Left ventricle myocardium inferior (tissue), 1 donor: ENCODE measurements around the gene THOC7. TPM values are rescaled to one million over a fixed set of nuclear protein-coding genes. Genes with fewer than 3 reads are reported as not detected.

ENCODE experiments used
- DNase-seq: peaks from one replicate; pipeline ENCODE4 v3.0.0-alpha.2; 2020
- H3K27ac ChIP-seq: fragments of 200-600 bp; replicated peaks from 2 replicates; pipeline ENCODE4 v1.8.0; 2021
- H3K27me3 ChIP-seq: fragments of 200-600 bp; 2 replicates; pipeline ENCODE4 v1.8.0; 2021; ENCODE audit warnings: low read depth
- H3K36me3 ChIP-seq: fragments of 200-600 bp; 2 replicates; pipeline ENCODE4 v1.8.0; 2021
- H3K4me1 ChIP-seq: fragments of 200-600 bp; 2 replicates; pipeline ENCODE4 v1.8.0; 2021
- H3K4me3 ChIP-seq: fragments of 200-600 bp; 2 replicates; pipeline ENCODE4 v1.8.0; 2021; ENCODE audit warnings: mild to moderate bottlenecking, moderate library complexity
- H3K9me3 ChIP-seq: fragments of 200-600 bp; replicated peaks from 2 replicates; pipeline ENCODE4 v1.8.0; 2021
- CTCF ChIP-seq: fragments of 200-600 bp; IDR thresholded peaks from 2 replicates; pipeline ENCODE4 v1.8.0; 2021; ENCODE audit warnings: antibody characterized with exemption, mild to moderate bottlenecking, borderline replicate concordance
- intact Hi-C: fragments of 100-400 bp; cut with micrococcal nuclease; formaldehyde crosslinking; loops from one replicate; pipeline ENCODE4 v1.11.0; 2022
- total RNA-seq: library from RNA; stranded (reverse); fragmentation: NEBNext Ultra II Directional; extraction: Animal tissue kit (Norgen Biotek cat#: 25700); gene quantifications from one replicate; pipeline ENCODE4 v1.2.1, GENCODE V29; 2021
- donor health status: DM: no; HTN: yes; CAD: no; lungs with severe emphysema.

THOC7 gene
- total RNA-seq, 1 donor from 2014 or later, result 79.4 TPM

DNA sequence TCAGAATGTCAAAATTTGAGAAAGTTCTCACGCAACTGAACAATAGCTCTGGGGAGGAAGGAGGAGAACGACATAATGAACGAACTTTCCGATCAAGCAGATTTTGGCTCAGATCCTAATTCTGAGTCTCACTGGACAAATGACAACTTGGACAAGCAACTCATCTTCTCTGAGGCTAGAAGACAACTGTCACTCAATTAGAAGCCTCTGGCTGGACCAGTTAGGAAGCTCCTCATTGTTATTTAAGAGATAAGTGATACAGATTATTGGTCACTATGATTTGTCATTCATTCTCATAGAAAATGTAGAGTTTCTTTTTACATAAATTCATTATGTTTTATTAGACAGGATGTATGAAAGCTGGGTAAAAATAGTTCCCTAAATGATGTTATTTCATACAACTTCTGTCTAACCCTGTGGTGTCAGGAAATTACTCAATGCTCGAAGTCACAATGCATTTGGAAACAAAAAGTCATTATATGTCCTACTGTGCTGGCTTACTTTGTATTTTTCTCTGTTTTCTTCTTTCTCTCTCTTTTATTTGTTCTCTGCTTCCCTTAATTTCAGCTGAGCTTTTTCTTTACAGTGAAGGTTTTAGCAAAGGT lies 55.5 kb downstream of the THOC7 start:
- H3K4me3 ChIP-seq, result no peak overlapping the region
- peaks cover 6% of the 10 kb centered on the region for H3K9me3 ChIP-seq
- no peak for DNase-seq
- peaks cover 8% of the 10 kb centered on the region for H3K36me3 ChIP-seq
- no peak for TF ChIP-seq CTCF
- intact Hi-C loops, result no loop called here
- no peaks in the 10 kb centered on the region for H3K4me1 ChIP-seq
- no peak overlapping the region for H3K27ac ChIP-seq
- no peaks in the 10 kb centered on the region for H3K27me3 ChIP-seq

- DNase-seq, result no peak
- peaks cover 8% of the 10 kb centered on the region for H3K36me3 ChIP-seq
- H3K27ac ChIP-seq, result no peak overlapping the region
- intact Hi-C loops, result no loop called here
- H3K4me1 ChIP-seq, result no peaks in the 10 kb centered on the region
- H3K9me3 ChIP-seq, result peaks cover 6% of the 10 kb centered on the region
- no peak for TF ChIP-seq CTCF
- H3K4me3 ChIP-seq, result no peak overlapping the region
- no peaks in the 10 kb centered on the region for H3K27me3 ChIP-seq
These were observed 59.7 kb downstream of the THOC7 start for GRCh38 chr3:63803911-63804310.

DNA sequence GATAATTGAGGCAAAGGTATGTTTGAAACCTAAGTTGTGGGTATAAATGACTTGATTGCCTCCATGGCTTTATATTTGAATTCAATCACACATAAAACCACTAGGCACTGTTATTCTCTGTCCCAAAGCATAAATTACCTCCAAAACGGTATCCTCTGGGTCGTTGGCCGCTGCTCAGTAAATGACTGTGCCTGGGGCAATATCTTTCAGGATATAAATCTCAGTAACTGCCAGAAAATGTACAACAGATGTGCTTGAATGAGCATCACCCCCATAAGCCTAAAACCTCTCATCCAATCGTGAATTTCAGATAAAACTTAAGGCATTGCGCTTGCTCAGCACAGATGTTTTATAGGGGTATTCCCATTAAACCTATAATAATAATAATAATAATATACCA lies 63.5 kb downstream of the THOC7 start:
- Histone ChIP-seq H3K4me1 (no peaks in the 10 kb centered on the region), H3K27me3 (no peaks in the 10 kb centered on the region), H3K9me3 (no peaks in the 10 kb centered on the region), H3K27ac (no peak overlapping the region), H3K36me3 (no peaks in the 10 kb centered on the region), H3K4me3 (no peak overlapping the region)
- TF ChIP-seq CTCF, result no peak
- intact Hi-C loops, result no loop called here
- DNase-seq, result no peak

- intact Hi-C loops, result no loop called here
These were observed 64.7 kb downstream of the THOC7 start for GRCh38 chr3:63798949-63799348.

GRCh38 chr3:63798544-63798943 lies 65.1 kb downstream of the THOC7 start:
- no peak for DNase-seq
- H3K4me1 ChIP-seq, result no peaks in the 10 kb centered on the region
- no peak for TF ChIP-seq CTCF
- H3K4me3 ChIP-seq, result no peak overlapping the region
- H3K36me3 ChIP-seq, result no peaks in the 10 kb centered on the region
- intact Hi-C loops, result no loop called here
- no peaks in the 10 kb centered on the region for H3K9me3 ChIP-seq
- H3K27me3 ChIP-seq, result no peaks in the 10 kb centered on the region
- no peak overlapping the region for H3K27ac ChIP-seq

More at GRCh38 chr3:63798949-63799348, 64.7 kb downstream of the THOC7 start:
- Histone ChIP-seq H3K4me1 (no peaks in the 10 kb centered on the region), H3K4me3 (no peak overlapping the region), H3K27ac (no peak overlapping the region), H3K9me3 (no peaks in the 10 kb centered on the region), H3K27me3 (no peaks in the 10 kb centered on the region), H3K36me3 (no peaks in the 10 kb centered on the region)
- no peak for TF ChIP-seq CTCF
- no peak for DNase-seq

- H3K27ac ChIP-seq, result no peak overlapping the region
- intact Hi-C loops, result no loop called here
- TF ChIP-seq CTCF, result no peak
- no peaks in the 10 kb centered on the region for H3K4me1 ChIP-seq
- no peaks in the 10 kb centered on the region for H3K27me3 ChIP-seq
- H3K36me3 ChIP-seq, result no peaks in the 10 kb centered on the region
- H3K4me3 ChIP-seq, result no peak overlapping the region
- no peaks in the 10 kb centered on the region for H3K9me3 ChIP-seq
- DNase-seq, result no peak
These were observed 68.2 kb downstream of the THOC7 start for GRCh38 chr3:63795438-63795837.
